IPS-18c (cell line): Measurements from ENCODE around the gene RHBDL3.
"Not testable (repeated sequence)": the region's sequence is repeated elsewhere in the genome, so short reads cannot be mapped to it uniquely, and the experiment has no call there.

ENCODE experiments used
- H3K4me3 ChIP-seq: 2 replicates; pipeline ENCODE4 v1.7.0; 2013; ENCODE audit warnings: low read depth, mild to moderate bottlenecking, low read length, moderate library complexity; ENCODE audit not compliant: insufficient read depth
- H3K9me3 ChIP-seq: one replicate; pipeline ENCODE4 v1.6.1; 2013; ENCODE audit warnings: mild to moderate bottlenecking, low read length, moderate library complexity; ENCODE audit not compliant: control insufficient read depth, insufficient read depth

RHBDL3 gene

DNA sequence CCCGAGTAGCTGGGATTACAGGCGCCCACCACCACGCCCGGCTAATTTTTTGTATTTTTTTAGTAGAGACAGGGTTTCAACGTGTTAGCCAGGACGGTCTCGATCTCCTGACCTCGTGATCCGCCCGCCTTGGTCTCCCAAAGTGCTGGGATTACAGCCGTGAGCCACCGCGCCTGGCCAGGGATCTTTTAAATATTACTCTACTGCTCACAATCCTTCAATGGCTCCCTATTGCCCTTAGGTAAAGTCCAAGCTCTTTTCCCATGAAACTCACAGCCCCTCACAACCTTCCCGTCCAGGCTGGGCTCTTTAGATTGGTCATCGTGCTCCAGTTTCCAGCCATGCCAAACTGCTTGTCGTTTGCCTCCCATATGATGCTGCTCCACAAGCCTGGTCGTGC, 2.1 kb upstream of the RHBDL3 start:
- not testable (repeated sequence) for H3K4me3 ChIP-seq

DNA sequence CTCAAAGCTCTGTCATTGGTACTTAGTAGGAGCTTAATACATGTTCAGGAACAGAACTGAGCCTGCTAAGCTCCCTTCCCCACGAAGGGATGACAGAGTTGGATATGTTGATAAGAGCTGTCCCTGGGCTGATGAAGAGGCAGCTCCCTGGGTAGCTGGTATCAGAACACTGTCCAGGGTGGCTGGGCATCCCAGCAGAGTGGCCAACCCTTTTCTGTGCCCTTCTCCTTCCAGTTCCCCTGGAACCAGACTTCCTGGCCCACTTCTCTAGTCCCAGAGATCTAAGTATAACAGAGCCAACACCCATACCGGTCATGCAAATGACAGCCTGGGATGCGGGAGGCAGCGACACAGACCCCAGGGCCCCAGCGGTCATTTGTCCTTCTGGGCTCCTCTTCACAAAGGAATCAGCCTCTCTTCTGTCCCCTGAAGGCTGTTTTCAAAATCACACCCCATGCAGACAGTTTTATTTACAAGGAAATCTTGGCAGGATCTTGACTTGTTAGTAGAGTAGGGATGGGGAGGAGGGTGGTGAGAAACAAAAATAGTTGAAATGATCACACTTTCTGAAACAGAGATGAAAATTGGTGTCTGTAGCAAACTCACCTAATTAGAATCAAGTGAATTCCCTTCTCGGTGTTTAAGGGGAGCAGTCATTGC, 1.4 kb upstream of the RHBDL3 start:
- Histone ChIP-seq H3K9me3 (no peaks in the 10 kb centered on the region), H3K4me3 (peak overlapping the region; percentile 53; the same call in 1 of the 2 replicates)

More for the DNA sequence above, 2.1 kb upstream of the RHBDL3 start:
- H3K9me3 ChIP-seq: not testable (repeated sequence)

- peak overlapping the region; percentile 53 for H3K4me3 ChIP-seq
- no peaks in the 10 kb centered on the region for H3K9me3 ChIP-seq
These were observed 825 bp upstream of the RHBDL3 start for GRCh38 chr17:32264823-32265191.

DNA sequence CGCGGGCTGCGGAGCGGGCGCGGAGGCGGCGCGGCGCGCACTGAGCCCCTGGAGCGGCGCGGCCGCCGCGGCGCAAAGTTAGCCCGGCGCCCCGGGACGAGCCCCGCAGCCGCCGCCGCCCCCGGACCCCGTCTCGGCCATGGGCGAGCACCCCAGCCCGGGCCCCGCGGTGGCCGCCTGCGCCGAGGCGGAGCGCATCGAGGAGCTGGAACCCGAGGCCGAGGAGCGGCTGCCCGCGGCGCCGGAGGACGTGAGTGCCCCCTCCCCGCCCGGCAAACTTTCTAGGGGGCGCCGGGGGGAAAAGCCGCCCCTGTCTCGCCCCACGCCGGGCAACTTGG, 388 bp downstream of the RHBDL3 start:
- peak overlapping the region; percentile 81 for H3K4me3 ChIP-seq
- H3K9me3 ChIP-seq: no peaks in the 10 kb centered on the region

GRCh38 chr17:32266389-32267301, 1.0 kb downstream of the RHBDL3 start:
- Histone ChIP-seq H3K9me3 (no peaks in the 10 kb centered on the region), H3K4me3 (peak overlapping the region; percentile 81)

- Histone ChIP-seq H3K9me3 (no peaks in the 10 kb centered on the region), H3K4me3 (peak overlapping the region; percentile 26; the same call in 1 of the 2 replicates)
These were observed 2.1 kb downstream of the RHBDL3 start for GRCh38 chr17:32267690-32268205.

- no peaks in the 10 kb centered on the region for H3K9me3 ChIP-seq
- H3K4me3 ChIP-seq: no peak overlapping the region
These were observed 3.2 kb downstream of the RHBDL3 start for GRCh38 chr17:32268734-32269288.

DNA sequence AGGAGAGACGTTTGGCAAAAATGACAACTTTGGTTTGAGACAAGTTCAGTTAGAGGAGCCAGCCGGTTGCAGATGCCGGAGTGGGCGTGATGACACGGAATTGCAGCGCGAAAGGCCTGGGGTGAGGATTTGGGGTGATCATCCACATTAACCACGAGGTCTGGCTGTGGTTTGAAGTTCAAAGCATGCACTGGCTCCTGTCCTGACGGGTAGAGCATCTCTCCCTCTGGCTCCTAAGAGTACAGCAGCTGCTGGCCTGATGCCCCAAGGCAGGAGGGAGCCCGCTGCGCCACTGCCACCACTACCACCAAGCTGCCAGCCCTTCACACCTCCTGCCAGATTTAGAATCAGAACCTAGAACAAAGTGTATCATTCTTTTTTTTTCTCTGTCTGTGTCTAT, 3.7 kb downstream of the RHBDL3 start:
- H3K4me3 ChIP-seq: no peak overlapping the region
- no peaks in the 10 kb centered on the region for H3K9me3 ChIP-seq

- Histone ChIP-seq H3K9me3 (no peaks in the 10 kb centered on the region), H3K4me3 (no peak overlapping the region)
These were observed 6.2 kb downstream of the RHBDL3 start for GRCh38 chr17:32271844-32272243.

DNA sequence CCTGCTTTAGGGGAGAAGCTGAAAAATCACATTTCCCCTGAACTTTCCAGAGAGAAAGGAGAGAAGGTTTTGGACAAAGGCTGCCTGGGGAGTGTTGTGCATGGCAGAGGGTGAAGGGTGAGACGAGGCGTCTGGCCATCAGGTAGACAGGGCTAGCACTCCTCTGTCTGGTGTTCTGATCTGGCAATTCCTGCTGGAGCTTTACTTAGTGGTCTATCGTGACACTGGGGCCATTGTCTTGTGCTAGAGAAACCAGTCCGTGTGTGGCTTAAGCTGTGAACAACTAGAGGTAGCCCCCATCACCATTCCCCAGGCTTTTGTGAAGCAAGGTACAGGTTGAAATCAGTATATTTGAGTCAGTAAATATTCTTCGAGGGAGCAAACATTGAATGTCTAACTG, 8.5 kb downstream of the RHBDL3 start:
- Histone ChIP-seq H3K4me3 (no peak overlapping the region), H3K9me3 (no peaks in the 10 kb centered on the region)

DNA sequence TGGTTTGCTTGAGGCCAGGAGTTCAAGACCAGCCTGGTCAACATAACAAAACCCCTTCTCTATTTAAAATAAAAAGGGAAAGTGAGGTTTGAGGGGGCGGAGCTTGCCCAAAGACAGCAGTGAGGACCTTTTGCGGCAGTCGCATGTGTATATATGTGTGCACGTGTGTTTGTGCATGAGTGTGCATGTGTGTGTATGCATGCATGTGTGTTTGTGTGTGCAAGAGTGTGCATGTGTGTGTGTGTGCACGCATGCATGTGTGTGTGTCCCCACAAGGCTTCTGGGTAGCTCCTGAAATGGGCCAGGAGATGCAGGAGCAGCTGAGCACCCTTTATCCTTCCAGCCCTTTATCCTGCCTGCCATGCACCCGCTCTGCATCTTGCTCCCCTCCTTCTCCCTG, 9.0 kb downstream of the RHBDL3 start:
- Histone ChIP-seq H3K9me3 (no peaks in the 10 kb centered on the region), H3K4me3 (no peak overlapping the region)

DNA sequence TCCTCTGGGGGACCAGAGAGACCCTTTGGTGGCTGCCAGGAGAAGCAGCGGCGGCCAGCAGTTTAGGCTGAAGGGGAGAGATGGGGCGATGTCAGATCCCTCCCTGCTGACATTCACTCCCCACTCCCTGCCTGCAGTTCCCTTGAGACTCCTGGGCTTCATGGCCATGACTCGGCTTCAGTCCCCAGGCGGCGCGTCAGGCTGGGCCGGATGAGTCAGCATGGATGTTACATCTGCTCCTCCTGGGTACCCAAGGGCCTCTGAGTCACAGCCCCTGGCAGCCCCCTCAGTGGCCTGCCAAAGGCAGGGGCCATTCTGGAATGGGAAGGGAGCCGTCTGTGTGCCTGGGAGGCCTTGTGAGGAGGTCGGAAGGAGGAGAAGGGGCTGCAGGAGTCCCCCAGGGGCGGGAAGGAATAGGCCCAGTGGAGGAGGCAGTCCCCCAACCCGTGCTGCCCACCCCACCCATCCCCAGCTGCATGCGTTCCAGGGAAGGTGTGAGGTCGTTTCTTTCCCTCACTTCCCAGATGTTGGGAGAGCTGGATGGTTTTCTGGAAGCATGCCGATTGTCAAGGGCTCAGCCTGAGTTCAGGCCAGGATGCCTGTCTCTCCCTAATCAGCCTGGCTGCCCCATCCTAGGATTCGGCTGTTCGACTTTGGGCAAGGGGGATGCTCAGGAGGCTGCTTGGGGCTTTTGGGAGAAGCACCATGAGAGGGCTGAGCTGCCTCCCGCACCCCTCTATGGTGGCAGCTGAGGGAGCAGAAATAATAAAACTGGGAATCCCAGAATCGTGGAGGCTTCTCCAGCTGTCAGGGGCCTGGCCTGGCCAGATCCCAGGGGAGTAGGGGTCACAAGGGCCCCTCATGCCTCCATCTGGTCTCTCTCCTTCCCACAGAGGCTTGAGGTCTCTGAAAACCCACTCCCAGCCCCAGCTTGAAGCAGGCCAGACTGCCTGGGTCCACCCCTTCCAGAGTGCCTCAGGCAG, 9.7 kb downstream of the RHBDL3 start:
- Histone ChIP-seq H3K9me3 (no peaks in the 10 kb centered on the region), H3K4me3 (peak overlapping the region; percentile 20; the same call in 1 of the 2 replicates)

DNA sequence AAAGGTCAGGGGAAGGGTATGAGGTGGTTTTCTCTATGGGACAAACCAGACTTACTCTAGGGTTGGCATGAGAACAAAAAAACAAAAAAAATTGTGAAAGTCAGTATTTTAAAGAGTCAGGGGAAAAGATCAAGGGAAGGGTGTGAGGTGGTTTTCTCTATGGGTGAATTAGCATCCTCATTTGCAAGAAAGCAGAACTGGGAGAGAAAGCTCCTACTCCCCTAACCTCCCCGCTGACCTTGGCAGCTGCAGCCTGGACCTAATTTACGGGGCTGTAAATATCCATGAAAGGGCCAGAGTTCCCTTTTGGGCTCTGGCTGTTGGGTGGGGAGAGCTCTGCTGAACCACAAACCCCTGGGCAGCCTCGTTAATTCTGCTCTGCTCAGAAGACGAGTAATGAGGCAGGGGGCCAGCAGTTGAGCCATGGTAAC, 10.6 kb downstream of the RHBDL3 start:
- Histone ChIP-seq H3K9me3 (no peaks in the 10 kb centered on the region), H3K4me3 (no peak overlapping the region)

GRCh38 chr17:32277284-32277683, 11.7 kb downstream of the RHBDL3 start:
- no peaks in the 10 kb centered on the region for H3K9me3 ChIP-seq

DNA sequence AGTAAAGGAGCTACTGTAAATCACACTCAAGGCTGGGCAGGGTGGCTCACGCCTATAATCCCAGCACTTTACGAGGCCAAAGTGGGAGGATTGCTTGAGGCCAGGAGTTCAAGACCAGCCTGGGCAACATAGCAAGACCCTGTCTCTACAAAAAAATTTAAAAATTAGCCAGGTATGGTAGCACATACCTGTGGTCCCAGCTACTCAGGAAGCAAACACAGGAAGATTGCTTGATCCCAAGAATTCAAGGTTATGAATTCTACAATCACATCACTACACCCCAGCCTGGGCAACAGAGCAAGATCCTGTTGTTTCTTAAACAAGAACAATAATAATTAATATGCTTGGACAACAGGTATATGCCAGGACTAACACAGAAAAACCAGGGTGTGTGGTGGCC, 13.2 kb downstream of the RHBDL3 start:
- H3K4me3 ChIP-seq: no peak overlapping the region
- H3K9me3 ChIP-seq: no peaks in the 10 kb centered on the region

More at GRCh38 chr17:32277284-32277683, 11.7 kb downstream of the RHBDL3 start:
- no peak overlapping the region for H3K4me3 ChIP-seq

DNA sequence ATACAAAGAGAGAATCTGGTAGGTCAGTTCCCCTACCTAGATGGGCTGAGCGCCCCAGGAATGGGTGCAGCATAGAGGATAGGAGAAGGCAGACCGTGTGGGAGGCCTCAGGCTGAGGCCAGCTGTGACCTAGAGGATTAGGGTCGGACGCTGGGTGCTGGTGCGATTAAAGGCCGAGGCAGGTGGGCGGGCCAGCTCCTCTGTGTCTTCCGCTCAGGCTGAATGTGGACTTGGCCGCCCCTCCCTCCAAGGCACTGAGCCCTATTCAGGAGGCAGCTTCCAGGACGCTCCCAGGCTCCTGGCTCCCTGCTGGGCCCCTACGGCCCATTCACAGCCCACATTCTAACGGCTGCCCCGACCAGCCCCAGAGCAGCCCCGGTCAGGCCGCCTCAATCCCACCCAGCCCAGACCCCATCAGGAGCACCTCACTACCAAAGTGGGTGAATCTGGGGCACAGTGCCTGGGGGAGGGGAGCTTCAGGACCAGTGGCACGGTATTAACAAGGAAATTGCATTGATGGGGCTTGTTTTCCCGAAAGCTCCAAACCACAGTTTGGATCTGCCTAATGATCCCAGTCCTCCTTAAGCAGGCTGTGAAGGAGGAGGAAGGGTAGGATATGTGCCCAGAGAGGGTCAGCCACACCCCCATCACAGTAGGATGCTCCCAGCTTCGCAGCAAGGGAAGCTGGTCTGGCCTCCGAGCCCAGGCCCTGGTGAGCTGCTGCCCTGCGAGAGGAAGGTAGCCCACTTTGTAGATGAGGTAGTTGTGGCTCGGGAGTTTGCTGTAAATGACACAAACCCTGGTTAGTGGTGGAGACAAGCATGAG, 14.5 kb downstream of the RHBDL3 start:
- Histone ChIP-seq H3K9me3 (no peaks in the 10 kb centered on the region), H3K4me3 (peak overlapping the region; percentile 20; the same call in 1 of the 2 replicates)
